ENCODE results near the gene TAS1R1. TPM values are rescaled to one million over a fixed set of nuclear protein-coding genes. Genes with fewer than 3 reads are reported as not detected.

TAS1R1 gene
- total RNA-seq, 1 donor, result 0.10 TPM

Other genes starting within 250 kb of the TAS1R1 start
- gene ACOT7, start 161.5 kb upstream of the TAS1R1 start, total RNA-seq, result 2.1 TPM
- not detected for gene HES2, start 135.4 kb upstream of the TAS1R1 start, total RNA-seq
- 0.52 TPM for gene ESPN, start 130.5 kb upstream of the TAS1R1 start, total RNA-seq
- 60.7 TPM for gene TNFRSF25, start 89.1 kb upstream of the TAS1R1 start, total RNA-seq
- gene PLEKHG5, start 63.6 kb upstream of the TAS1R1 start, total RNA-seq, result 2.1 TPM
- gene NOL9, start 794 bp upstream of the TAS1R1 start, total RNA-seq, result 73.4 TPM
- 13.1 TPM for gene ZBTB48, start 24.7 kb downstream of the TAS1R1 start, total RNA-seq
- gene KLHL21, start 47.6 kb downstream of the TAS1R1 start, total RNA-seq, result 57.4 TPM
- gene PHF13, start 58.4 kb downstream of the TAS1R1 start, total RNA-seq, result 4.7 TPM
- gene THAP3, start 69.6 kb downstream of the TAS1R1 start, total RNA-seq, result 7.6 TPM
- 17.3 TPM for gene DNAJC11, start 146.5 kb downstream of the TAS1R1 start, total RNA-seq
- gene CAMTA1, start 230.1 kb downstream of the TAS1R1 start, total RNA-seq, result 71.6 TPM